IPS DF 4.7 (cell line): Measurements from ENCODE around the gene DOCK4.

Experiments
- DNase-seq: peaks from one replicate; pipeline ENCODE4 v3.0.0-alpha.2; 2013; ENCODE audit warnings: low spot score; ENCODE audit errors: extremely low read depth

The DOCK4 gene

DNA sequence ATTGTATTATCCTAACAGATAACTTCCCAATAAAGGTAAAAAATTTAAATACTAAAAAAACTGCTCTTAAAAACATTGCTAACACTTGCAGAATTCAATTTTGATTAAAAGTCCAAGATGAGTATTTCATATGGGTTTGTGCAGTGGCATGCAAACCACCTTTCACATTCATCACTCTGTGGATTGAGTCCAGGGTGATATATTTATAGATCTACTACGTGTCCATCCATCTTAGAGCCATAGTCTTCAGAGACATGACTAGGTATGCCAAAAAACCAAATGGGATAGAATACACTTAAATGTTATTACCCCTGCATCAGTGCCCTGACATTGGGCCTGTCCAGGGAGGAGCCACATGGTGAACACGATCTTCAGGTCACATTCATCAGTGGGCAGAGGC is 96.0 kb downstream of the DOCK4 start:
- no peak for DNase-seq

DNA sequence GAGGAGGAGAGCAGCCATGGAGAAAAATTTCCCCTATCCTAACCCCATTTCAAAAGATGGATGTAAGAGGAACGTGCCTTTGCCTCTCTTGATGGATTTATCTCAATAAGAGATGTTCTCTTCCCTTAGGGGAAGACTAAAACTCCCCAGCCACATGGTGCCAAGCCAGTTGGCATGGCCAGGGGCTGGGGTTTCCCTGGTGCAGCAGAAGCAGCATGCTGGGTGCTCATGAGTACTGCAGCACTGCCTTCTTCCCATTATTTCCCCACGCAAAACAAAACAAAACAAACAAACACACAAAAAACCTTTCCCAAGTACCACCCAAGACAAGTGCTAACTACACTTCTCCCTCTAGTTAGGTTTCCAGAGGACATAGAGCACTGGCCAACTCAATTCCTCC is 97.2 kb downstream of the DOCK4 start:
- no peak for DNase-seq

DNA sequence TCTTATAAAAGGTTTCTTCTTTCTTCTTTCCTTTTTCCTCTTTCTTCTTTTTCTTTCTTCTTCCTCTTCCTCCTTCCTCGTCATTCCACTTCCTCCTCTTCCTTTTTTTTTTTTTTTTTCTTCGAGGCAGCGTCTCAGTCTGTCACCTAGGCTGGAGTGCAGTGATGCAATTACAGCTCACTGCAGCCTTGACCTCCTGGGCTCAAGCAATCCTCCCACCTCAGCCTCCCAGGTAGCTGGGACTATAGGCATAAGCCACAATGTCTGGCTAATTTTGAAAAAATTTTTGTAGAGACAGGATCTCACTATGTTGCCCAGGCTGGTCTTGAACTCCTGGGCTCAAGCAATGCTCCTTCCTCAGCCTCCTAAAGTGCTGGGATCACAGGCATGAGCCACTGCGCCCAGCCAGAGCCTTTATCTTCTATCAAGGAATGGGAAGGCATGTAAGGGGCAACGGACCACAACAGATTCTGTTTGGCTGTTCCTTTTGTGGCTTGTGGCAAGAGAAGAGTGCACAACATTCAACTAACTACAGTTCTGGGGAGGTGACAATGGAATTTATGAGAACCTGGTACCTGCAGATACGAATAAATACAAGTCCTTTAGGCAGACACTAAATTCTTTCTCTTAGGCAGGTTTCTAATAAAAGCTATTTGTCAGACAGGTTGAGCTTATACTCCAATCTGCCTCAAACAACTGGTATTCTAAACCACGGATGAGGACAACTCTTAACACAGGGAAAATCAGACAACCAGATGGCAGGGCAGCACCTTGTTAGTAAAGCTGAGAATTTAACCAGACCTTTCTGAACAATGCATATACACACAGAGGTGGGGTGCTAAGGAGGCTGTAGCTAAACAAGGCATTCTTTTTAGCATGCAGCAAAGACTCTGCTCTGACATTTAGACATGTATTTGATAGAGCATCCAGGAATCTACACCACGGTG is 100.3 kb downstream of the DOCK4 start:
- DNase-seq = no peak

DNA sequence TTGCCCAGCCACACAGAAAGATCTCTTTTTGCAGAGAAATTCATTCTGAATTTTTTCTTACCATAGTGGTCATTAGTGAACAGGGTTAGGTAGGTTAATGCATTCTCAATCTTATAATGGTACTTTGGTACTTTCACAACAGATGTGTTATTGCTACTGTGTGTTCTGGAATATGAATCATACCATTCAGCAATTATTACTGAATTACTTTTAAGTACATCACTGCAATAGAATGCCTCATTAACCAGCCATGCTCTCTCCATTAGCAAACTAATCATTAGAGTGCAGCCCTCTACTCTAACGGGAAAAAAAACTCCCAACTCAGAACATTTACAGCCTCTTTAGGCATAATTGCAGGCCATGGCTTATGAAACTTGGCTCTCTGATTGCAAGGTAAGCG is 102.1 kb downstream of the DOCK4 start:
- no peak for DNase-seq

DNA sequence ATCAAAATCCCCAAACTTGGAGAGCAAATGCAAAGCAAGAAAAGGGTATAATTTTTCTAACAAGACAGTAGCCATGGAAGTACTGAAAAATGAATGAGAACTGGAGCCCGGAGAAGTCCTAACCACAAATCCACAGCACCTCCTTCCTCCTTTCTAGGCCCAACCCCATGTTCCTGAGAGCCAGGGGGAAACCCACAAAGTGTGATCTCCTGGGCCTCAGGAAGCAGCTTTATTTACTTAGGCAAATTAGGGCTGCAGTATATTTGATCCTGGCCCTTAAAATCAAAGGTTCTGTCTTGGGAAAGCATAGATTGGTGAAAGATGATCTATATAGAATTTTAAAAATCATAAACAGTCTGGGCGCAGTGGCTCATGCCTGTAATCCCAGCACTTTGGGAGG is 103.0 kb downstream of the DOCK4 start:
- no peak for DNase-seq

DNA sequence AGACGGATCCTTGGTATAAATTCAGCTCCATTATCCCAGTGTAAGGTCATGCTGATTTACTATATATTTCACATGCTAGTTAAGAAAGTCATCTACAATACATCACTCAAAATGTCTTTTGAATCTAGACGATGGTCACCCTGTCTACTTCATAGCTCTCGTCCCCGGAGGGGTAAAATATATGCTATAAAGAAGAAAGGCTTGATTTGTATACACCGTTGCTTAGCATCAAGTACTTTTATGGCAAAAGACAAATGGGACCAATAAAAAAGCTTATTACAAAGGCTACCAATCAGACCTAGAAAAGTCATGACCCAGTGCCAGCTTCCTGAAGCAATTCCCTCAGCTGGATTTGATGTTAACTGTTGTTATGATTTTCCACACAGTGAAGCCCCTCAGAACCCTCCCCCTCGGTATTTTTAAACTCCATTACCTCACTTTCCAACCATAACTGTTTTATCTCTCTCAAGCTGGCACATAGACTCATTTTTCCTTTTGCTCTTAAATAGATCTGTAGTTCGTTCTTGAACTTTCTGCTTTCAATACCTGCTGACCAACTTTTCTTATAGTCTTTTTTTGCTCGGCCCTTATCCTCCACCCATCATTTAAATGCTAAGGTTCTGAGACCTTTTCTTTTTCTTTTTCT is 104.9 kb downstream of the DOCK4 start:
- DNase-seq = no peak

DNA sequence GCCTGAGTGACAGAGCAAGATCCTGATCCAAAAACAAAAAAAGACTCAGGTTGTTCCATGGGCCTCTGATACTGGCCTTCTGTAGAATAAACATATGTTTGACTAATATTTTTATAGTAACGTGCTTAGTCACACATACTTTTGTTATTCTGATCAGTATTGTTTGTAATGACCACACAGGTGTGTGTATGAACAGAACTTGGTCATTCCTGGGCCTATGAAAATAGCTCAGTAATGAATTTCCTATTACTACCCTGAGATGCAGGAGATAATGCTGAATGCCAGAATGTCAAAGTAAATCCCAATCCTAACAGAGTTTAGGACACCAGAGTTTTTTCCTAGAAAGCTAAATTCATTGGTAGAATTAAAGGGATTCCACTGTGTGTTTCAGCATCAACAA is 108.7 kb downstream of the DOCK4 start:
- DNase-seq = no peak

DNA sequence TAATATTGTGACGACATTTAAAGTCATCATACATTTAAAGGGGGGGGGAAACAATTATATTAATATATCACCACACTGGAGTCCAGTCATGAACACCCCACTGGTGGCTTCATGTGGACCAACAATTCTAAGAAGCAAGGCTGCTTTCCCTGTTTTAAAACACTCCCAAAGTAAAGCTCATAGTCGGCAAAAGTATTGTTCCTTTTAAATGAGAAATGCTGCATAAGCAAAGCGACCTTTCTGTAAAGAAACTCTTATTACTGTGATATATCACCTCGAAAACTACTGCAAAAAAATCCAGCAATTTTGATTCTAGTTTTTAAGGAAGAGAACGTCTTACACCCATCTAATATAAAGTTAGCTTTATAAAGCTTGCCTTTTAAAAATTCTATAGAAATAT is 112.8 kb downstream of the DOCK4 start:
- DNase-seq = no peak

DNA sequence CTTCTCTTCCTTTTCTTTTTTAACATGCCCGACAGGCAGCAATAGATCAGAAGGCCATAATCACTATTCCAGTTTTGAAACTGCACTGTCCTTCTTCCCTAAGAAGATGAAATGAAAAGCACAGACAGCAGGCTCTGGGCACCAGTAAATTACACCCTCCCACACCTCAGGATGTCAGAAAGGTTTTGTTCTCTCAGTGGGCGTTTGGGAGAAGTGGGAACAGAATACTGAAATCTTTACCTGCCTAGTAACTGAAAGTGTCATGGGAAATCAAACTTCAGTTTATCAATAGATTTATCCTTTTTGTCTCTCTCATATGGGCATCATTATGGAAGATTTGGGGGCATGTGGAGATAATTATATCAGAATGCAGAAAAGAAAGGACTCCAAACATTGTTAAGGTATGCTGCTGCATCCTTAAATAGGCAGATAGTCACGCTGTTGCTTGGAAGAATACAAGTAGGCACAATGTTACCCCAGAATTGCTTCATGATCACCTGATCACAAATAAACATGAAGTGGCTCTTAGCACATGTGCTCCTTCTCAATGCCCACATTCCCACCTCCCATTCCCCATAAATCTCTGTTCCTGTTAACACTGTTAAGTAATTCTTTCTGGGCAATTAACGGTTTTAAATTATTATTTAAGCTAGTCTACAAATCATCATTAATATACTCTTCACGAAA is 113.3 kb downstream of the DOCK4 start:
- DNase-seq = no peak

DNA sequence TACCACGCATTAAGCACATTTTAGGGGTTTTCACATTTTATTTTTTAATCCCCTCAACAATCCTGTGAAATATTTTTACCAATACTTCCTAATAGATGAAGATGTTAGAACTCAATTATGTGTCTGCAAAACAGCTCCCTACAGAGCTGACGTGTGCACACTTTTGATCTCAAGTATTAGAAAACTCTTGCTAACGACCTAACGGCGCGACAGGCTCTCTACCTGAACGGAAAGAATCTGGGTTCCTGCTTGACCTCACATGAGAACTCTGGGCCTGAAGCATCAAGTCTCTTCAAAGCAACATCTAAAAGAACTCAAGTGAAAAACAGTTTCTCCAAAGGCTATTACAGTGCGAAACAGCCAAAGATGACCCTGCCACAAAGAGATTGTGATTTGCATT is 113.9 kb downstream of the DOCK4 start:
- DNase-seq = no peak

DNA sequence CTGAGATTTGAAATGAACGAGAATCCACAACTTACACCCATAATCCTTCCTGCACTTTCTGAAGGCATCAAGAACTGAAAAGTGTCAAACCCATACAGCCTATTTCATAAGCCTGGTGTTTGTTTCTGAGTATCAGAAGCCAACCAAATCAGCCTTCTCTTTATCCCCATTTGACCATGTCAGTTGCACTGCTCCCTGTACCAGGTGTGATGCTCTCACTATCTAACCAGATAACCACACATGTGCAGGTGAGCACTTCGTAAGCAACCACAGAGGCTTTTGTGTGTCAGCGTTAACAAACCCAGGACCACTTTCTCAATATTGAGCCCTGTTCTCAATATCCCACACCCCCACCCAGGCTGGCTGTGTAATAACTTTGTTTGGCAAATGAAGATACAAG is 114.4 kb downstream of the DOCK4 start:
- no peak for DNase-seq

DNA sequence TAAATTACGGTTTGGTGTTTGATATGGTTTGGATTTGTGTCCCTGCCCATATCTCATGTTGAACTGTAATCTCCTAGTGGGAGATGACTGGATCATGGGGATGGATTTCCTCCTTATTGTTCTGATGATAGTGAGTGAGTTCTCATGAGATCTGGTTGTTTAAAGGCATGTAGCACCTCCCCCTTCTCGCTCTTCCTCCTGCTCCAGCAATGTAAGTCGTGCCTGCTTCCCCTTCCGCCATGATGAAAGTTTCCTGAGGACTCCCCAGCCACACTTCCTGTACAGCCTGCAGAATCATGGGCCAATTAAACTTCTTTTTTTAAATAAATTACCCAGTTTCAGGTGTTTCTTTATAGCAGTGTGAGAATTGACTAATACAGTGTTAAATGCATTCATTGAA is 116.6 kb downstream of the DOCK4 start:
- DNase-seq = no peak

DNA sequence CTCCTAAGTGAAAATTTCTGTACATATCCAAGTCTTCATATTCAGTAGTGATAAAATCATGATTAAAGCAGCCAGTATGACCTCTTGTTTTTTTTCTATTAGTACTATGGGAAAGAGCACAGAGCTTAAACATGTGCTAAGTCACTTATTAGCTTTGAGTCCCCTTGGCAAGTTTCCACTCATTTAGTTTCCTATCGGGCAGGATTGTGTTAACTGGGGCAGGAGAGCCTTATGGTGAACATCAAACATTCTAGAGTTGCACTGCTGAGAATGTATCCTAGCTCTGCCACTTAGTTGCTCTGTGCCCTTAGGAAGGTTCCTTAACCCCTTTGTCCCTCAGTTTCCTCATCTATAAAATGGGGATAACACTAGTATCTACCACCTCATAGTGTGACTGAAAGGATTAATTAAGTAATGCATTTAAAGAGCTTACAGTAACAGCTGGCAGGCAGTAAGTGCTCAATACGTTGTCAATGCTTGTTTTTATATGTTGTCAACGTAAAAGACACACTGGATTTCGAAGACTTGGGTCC is 117.6 kb downstream of the DOCK4 start:
- no peak for DNase-seq

DNA sequence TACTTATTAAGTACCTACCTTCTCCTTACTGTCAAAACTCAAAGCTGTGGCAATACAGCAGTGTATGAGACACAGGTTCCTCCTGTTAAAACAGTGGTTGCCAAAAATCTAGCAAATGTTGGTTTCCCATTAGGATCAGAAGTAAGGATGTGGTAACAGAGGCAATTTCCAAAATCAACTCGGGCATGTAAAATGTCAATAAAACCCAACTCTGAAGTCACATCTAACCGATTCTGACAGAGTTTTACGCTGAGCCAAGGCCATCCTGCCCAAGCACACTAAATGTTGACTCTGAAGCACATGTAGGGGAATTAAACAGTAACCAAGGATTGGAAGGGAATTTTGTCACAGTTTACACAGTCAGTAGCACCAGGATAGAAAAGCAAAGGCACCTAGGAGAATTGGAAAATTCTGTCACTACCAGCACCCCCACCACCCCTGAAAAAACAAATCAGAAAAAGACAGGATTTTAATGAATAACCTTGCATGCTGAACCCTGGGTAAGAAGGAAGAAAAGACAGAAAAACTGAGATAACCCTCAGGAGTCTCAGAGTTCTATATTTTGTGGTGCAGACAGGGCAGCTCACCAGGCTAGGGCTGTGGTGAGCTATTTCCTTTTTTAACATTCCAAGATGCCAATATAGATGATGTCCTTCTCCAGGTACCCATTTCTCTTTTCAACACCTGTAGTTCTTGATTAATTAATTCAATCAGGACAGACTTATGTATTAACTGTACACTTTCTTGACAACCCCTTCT is 119.5 kb downstream of the DOCK4 start:
- no peak for DNase-seq

DNA sequence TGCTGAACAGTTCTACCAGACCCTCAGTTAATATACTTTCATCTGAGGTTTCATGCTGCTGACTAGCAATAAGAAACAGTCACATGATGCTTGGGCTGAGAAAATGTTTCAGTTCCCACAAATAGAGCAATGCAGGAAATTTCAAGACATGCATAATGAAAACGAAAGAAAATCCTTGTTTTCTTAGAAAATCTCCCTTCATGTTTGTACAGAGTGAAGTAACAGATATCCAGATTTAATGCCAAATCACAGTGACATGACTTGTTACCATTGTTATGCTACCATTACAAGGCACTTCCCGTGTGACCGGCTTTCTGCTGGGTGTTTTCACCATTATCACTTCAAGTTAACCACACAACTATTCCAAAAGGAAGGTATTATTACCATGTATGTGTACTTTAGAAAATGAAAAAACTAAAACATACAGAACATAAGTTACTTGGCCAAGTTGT is 121.7 kb downstream of the DOCK4 start:
- DNase-seq = no peak

DNA sequence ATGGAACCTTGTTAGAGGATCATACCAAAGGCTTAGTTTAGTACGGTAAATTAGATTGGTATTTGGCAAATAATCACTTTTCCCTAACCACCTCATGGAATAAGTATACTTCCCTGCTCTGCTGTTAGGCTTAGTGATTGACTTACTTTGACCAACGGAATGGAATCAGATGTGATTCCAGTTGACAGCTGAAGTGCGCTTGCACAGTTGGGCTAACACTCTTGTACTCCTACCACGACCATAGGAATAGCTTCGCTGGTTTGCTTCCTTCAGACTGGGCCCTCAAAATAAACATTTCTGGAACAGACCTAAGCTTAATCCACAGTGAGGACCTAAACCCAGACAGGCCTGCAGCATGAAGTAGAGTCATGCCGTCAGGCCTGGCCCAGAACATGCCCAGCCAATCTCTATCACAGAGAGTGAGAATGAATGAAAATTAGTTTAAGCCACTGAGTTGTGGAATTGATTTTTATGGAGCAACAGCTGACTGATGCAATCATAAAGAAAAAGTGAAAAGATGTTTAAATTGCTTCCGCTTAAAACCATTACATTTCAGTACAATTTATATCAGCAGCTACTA is 122.3 kb downstream of the DOCK4 start:
- DNase-seq = no peak

DNA sequence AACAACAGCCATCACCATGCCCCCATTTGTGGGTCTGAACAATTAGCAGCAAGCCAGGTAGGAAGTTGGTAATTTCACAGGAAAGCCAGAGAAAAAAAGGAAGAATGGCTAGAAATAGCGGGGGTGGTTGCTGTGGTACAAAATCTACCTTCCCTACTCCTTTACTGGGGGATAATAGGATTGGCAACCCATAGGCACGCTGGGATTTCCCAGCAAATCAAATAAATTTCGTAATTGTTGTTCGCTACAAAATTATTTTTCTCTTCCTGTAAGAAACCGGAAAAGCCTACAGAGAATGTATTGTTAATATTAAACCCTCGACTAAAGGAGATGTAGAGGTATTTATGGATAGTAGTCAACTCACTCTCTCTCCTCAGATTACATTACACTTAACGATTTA is 123.9 kb downstream of the DOCK4 start:
- no peak for DNase-seq

DNA sequence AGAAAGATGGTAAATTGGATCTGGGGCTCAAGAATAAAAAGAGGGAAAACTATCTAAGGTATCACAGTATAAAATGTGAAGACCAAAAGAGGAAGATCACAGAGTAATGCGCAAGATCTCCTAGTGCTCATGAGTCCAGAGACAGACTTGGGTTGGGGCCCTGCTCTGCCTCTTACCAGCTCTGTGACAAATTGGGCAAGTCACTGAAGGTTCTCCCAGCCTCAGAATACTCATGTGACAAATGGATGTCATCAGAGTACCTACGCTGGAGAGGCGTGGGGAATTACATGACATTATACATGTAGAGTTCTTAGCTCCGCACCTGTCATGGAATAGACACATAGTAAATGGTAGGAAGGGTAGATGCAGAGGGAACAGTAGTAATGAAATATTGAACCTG is 124.4 kb downstream of the DOCK4 start:
- DNase-seq = no peak

DNA sequence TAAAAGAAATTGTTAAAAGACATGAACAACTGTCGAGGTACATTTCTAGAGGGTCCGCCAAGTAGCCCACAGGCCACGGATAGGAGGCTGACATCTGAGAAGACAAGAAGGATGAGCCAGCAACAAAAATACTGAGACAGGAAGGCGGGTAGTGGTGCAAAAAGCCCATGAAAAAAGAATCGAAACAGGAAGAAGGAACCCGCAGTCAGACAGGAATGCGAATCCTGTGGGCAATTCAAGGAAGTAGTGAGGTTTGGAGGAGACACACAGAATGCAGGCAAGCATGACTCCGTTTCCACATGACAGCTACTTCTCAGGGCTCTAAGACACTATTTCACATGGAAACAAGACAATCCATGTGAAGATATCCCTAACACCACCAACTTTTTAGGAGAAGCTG is 125.2 kb downstream of the DOCK4 start:
- no peak for DNase-seq

DNA sequence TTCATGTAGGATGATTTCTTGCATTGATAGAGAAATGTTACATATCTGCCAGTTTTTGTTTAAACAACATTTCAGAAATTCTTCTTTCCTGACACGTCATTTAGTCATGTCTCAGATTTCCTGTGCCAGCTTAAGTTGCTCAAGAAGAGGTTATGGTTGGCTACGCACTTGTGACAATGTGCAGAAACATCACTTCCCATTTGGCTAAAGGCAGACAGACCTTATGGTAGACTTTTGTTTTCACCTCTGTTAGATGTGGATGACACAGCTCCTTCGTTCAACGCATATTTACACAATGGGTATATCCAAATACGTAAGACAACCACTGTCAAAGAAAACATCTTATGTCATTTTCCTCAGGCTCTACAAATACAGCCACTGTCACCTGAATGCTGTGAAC is 125.8 kb downstream of the DOCK4 start:
- no peak for DNase-seq

DNA sequence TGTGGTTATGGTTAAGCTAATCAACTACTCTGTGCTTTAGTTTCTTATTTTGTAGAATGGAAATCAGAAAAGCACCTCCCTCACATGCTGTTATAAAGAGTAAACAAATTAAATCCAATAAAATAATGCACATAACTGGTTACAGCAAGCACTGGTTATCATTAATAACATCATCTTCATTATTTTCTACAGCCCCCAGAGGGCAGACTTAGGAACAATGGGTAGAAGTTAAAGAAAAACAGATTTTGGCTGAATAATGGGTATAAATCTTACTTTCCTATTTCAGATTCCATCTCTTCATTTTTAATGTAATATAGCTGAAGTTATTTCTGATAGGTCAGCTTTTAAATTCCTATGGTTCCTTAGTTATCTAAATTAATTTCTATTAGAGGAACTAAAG is 126.5 kb downstream of the DOCK4 start:
- no peak for DNase-seq
